Chondrocyte (in vitro differentiated cells): Measurements from ENCODE around the gene C19orf12. TPM values are rescaled to one million over a fixed set of nuclear protein-coding genes. Genes with fewer than 3 reads are reported as not detected.
A peak's percentile ranks its signal among the peaks of the same experiment; 100 is the strongest.

Experiments
- DNase-seq: peaks from one replicate; pipeline ENCODE4 v3.0.0; 2021; ENCODE audit warnings: mixed read lengths, low spot score
- H3K27ac Mint-ChIP-seq: one replicate; pipeline ENCODE4 v1.8.0; 2021; ENCODE audit warnings: mild to moderate bottlenecking, moderate library complexity, mixed read lengths; ENCODE audit not compliant: unreplicated experiment
- H3K27me3 Mint-ChIP-seq: 2 replicates; pipeline ENCODE4 v1.8.0; 2021; ENCODE audit warnings: low read depth, mixed read lengths
- H3K36me3 Mint-ChIP-seq: 2 replicates; pipeline ENCODE4 v1.8.0; 2021; ENCODE audit warnings: low read depth, mixed read lengths
- H3K4me1 Mint-ChIP-seq: 2 replicates; pipeline ENCODE4 v1.8.0; 2021; ENCODE audit warnings: low read depth, mild to moderate bottlenecking, mixed read lengths
- H3K4me3 Mint-ChIP-seq: one replicate; pipeline ENCODE4 v1.8.0; 2021; ENCODE audit warnings: mild to moderate bottlenecking, moderate library complexity, mixed read lengths; ENCODE audit not compliant: unreplicated experiment
- H3K9me3 Mint-ChIP-seq: 2 replicates; pipeline ENCODE4 v1.8.0; 2021; ENCODE audit warnings: low read depth, mixed read lengths
- CTCF ChIP-seq: fragments of 200-600 bp; sonication (generic); IDR thresholded peaks from 2 replicates; pipeline ENCODE4 v1.5.0; 2021; ENCODE audit warnings: antibody characterized with exemption, mild to moderate bottlenecking, moderate library complexity
- total RNA-seq: library from RNA; stranded (reverse); gene quantifications from 3 replicates; pipeline ENCODE4 v1.2.1, GENCODE V29; 2021

Gene C19orf12
- total RNA-seq, 1 donor from 2014 or later, result 46.4 TPM

GRCh38 chr19:29687897-29688728 is 26.9 kb downstream of the C19orf12 start:
- DNase-seq, result no peak
- peaks cover 2% of the 10 kb centered on the region for H3K9me3 Mint-ChIP-seq
- H3K4me3 Mint-ChIP-seq, result peak overlapping the region; percentile 77
- H3K36me3 Mint-ChIP-seq, result peaks cover 3% of the 10 kb centered on the region
- TF ChIP-seq CTCF, result no peak
- peak overlapping the region; percentile 100 for H3K27ac Mint-ChIP-seq
- no peaks in the 10 kb centered on the region for H3K27me3 Mint-ChIP-seq
- H3K4me1 Mint-ChIP-seq, result peaks cover 60% of the 10 kb centered on the region

- no peak for TF ChIP-seq CTCF
- no peaks in the 10 kb centered on the region for H3K27me3 Mint-ChIP-seq
- peak overlapping the region; percentile 100 for H3K27ac Mint-ChIP-seq
- no peak for DNase-seq
- peaks cover 3% of the 10 kb centered on the region for H3K36me3 Mint-ChIP-seq
- H3K4me1 Mint-ChIP-seq, result peaks cover 66% of the 10 kb centered on the region
- H3K9me3 Mint-ChIP-seq, result peaks cover 2% of the 10 kb centered on the region
- H3K4me3 Mint-ChIP-seq, result peak overlapping the region; percentile 77
Measured at GRCh38 chr19:29687244-29687896, 27.7 kb downstream of the C19orf12 start.

GRCh38 chr19:29686285-29686805 is 28.7 kb downstream of the C19orf12 start:
- Mint-ChIP-seq H3K4me3 (peak overlapping the region; percentile 44), H3K4me1 (peaks cover 75% of the 10 kb centered on the region)

GRCh38 chr19:29685326-29685725 is 29.7 kb downstream of the C19orf12 start:
- no peak for DNase-seq
- no peak for TF ChIP-seq CTCF
- peaks cover 71% of the 10 kb centered on the region for H3K4me1 Mint-ChIP-seq
- H3K36me3 Mint-ChIP-seq, result peaks cover 4% of the 10 kb centered on the region
- peak overlapping the region; percentile 100 for H3K27ac Mint-ChIP-seq
- H3K4me3 Mint-ChIP-seq, result no peak overlapping the region
- peaks cover 2% of the 10 kb centered on the region for H3K9me3 Mint-ChIP-seq
- H3K27me3 Mint-ChIP-seq, result no peaks in the 10 kb centered on the region

More at GRCh38 chr19:29686285-29686805, 28.7 kb downstream of the C19orf12 start:
- H3K27ac Mint-ChIP-seq, result peak overlapping the region; percentile 100
- H3K9me3 Mint-ChIP-seq, result peaks cover 2% of the 10 kb centered on the region
- no peak for DNase-seq
- TF ChIP-seq CTCF, result no peak
- H3K27me3 Mint-ChIP-seq, result no peaks in the 10 kb centered on the region
- H3K36me3 Mint-ChIP-seq, result peaks cover 3% of the 10 kb centered on the region

GRCh38 chr19:29683009-29683408 is 32.1 kb downstream of the C19orf12 start:
- DNase-seq, result no peak
- Mint-ChIP-seq H3K4me3 (no peak overlapping the region), H3K27me3 (no peaks in the 10 kb centered on the region), H3K9me3 (no peaks in the 10 kb centered on the region), H3K27ac (peak overlapping the region; percentile 41), H3K36me3 (peaks cover 1% of the 10 kb centered on the region), H3K4me1 (peaks cover 61% of the 10 kb centered on the region)
- TF ChIP-seq CTCF, result no peak
